Hepatocyte (in vitro differentiated cells): ENCODE data around the gene CD7.

Experiments
- EZH2 ChIP-seq: fragments of 200-600 bp; sonication (generic); IDR thresholded peaks from 2 replicates; pipeline ENCODE4 v1.6.1; 2016; ENCODE audit warnings: antibody characterized with exemption, mild to moderate bottlenecking, borderline replicate concordance
- EZH2phosphoT487 ChIP-seq: fragments of 200-600 bp; sonication (generic); IDR thresholded peaks from one replicate; pipeline ENCODE4 v1.6.1; 2018; ENCODE audit warnings: antibody characterized with exemption, mild to moderate bottlenecking, low read depth, moderate library complexity; ENCODE audit not compliant: unreplicated experiment, severe bottlenecking
- TF ChIP-seq, protein P1 (sequence below): fragments of 200-600 bp; sonication (generic); IDR thresholded peaks from 2 replicates; pipeline ENCODE4 v1.5.1; 2016; ENCODE audit warnings: antibody characterized with exemption, mild to moderate bottlenecking; ENCODE audit not compliant: poor library complexity

GRCh38 chr17:82348866-82349265, 31.5 kb upstream of the CD7 start:
- TF ChIP-seq, protein P1, sequence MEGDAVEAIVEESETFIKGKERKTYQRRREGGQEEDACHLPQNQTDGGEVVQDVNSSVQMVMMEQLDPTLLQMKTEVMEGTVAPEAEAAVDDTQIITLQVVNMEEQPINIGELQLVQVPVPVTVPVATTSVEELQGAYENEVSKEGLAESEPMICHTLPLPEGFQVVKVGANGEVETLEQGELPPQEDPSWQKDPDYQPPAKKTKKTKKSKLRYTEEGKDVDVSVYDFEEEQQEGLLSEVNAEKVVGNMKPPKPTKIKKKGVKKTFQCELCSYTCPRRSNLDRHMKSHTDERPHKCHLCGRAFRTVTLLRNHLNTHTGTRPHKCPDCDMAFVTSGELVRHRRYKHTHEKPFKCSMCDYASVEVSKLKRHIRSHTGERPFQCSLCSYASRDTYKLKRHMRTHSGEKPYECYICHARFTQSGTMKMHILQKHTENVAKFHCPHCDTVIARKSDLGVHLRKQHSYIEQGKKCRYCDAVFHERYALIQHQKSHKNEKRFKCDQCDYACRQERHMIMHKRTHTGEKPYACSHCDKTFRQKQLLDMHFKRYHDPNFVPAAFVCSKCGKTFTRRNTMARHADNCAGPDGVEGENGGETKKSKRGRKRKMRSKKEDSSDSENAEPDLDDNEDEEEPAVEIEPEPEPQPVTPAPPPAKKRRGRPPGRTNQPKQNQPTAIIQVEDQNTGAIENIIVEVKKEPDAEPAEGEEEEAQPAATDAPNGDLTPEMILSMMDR: no peak
- TF ChIP-seq EZH2: no peak
- TF ChIP-seq EZH2phosphoT487: no peak
